Osteocyte (in vitro differentiated cells): ENCODE data around the gene TERT. TPM values are rescaled to one million over a fixed set of nuclear protein-coding genes. Genes with fewer than 3 reads are reported as not detected.

ENCODE experiments used
- DNase-seq: peaks from one replicate; pipeline ENCODE4 v3.0.0; 2021; ENCODE audit warnings: mixed read lengths; ENCODE audit not compliant: unreplicated experiment; ENCODE audit errors: extremely low spot score
- H3K27ac Mint-ChIP-seq: one replicate; pipeline ENCODE4 v1.8.0; 2021; ENCODE audit warnings: mild to moderate bottlenecking, mixed read lengths; ENCODE audit not compliant: unreplicated experiment
- H3K27me3 Mint-ChIP-seq: one replicate; pipeline ENCODE4 v1.8.0; 2021; ENCODE audit warnings: mixed read lengths; ENCODE audit not compliant: unreplicated experiment
- H3K36me3 Mint-ChIP-seq: one replicate; pipeline ENCODE4 v1.8.0; 2021; ENCODE audit warnings: mixed read lengths; ENCODE audit not compliant: unreplicated experiment
- H3K4me1 Mint-ChIP-seq: one replicate; pipeline ENCODE4 v1.8.0; 2021; ENCODE audit warnings: mixed read lengths; ENCODE audit not compliant: unreplicated experiment
- H3K4me3 Mint-ChIP-seq: one replicate; pipeline ENCODE4 v1.8.0; 2021; ENCODE audit warnings: mild to moderate bottlenecking, moderate library complexity, mixed read lengths; ENCODE audit not compliant: unreplicated experiment
- H3K9me3 Mint-ChIP-seq: one replicate; pipeline ENCODE4 v1.8.0; 2021; ENCODE audit warnings: mixed read lengths; ENCODE audit not compliant: unreplicated experiment
- total RNA-seq: library from RNA; stranded (reverse); gene quantifications from 2 replicates; pipeline ENCODE4 v1.2.1, GENCODE V29; 2021
- TF ChIP-seq, protein P1 (sequence below): fragments of 200-600 bp; sonication (generic); IDR thresholded peaks from 2 replicates; pipeline ENCODE4 v1.5.0; 2021; ENCODE audit warnings: antibody characterized with exemption, mild to moderate bottlenecking, moderate library complexity

The TERT gene
- total RNA-seq, 1 donor from 2014 or later = not detected

DNA sequence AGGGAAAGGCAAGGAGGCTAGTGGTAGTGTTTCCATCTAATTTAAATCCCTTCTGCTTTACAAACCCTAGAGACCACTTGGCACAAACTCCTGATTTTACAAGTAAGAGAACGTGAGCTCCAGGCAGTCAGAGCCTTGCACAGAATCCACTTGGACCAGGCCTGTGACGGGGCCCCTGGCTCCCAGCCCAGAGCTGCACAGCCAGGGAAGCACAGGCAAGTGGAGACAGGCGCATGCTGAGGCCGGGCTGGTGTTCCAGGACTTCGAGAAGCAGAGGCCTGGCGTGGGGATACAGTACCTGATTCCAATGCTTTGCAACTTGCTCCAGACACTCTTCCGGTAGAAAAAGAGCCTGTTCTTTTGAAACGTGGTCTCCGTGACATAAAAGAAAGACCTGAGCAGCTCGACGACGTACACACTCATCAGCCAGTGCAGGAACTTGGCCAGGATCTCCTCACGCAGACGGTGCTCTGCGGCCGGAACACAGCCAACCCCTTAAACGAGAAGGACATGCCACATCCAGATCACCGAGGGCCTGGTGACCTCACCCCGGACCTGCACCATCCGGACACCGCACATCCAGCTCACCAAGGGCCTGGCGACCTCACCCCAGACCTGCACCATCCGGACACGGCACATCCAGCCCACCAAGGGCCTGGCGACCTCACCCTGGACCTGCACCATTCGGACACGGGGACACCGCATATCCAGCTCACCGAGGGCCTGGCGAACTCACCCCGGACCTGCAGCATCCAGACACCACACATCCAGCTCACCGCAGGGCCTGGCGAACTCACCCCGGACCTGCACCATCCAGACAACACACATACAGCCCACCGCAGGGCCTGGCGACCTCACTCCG lies 12.5 kb downstream of the TERT start:
- Mint-ChIP-seq H3K4me1 (no peaks in the 10 kb centered on the region), H3K36me3 (no peaks in the 10 kb centered on the region), H3K4me3 (no peak overlapping the region), H3K27me3 (no peaks in the 10 kb centered on the region), H3K27ac (no peak overlapping the region), H3K9me3 (peaks cover 4% of the 10 kb centered on the region)
- no peak for DNase-seq
- TF ChIP-seq, protein P1, sequence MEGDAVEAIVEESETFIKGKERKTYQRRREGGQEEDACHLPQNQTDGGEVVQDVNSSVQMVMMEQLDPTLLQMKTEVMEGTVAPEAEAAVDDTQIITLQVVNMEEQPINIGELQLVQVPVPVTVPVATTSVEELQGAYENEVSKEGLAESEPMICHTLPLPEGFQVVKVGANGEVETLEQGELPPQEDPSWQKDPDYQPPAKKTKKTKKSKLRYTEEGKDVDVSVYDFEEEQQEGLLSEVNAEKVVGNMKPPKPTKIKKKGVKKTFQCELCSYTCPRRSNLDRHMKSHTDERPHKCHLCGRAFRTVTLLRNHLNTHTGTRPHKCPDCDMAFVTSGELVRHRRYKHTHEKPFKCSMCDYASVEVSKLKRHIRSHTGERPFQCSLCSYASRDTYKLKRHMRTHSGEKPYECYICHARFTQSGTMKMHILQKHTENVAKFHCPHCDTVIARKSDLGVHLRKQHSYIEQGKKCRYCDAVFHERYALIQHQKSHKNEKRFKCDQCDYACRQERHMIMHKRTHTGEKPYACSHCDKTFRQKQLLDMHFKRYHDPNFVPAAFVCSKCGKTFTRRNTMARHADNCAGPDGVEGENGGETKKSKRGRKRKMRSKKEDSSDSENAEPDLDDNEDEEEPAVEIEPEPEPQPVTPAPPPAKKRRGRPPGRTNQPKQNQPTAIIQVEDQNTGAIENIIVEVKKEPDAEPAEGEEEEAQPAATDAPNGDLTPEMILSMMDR = no peak

DNA sequence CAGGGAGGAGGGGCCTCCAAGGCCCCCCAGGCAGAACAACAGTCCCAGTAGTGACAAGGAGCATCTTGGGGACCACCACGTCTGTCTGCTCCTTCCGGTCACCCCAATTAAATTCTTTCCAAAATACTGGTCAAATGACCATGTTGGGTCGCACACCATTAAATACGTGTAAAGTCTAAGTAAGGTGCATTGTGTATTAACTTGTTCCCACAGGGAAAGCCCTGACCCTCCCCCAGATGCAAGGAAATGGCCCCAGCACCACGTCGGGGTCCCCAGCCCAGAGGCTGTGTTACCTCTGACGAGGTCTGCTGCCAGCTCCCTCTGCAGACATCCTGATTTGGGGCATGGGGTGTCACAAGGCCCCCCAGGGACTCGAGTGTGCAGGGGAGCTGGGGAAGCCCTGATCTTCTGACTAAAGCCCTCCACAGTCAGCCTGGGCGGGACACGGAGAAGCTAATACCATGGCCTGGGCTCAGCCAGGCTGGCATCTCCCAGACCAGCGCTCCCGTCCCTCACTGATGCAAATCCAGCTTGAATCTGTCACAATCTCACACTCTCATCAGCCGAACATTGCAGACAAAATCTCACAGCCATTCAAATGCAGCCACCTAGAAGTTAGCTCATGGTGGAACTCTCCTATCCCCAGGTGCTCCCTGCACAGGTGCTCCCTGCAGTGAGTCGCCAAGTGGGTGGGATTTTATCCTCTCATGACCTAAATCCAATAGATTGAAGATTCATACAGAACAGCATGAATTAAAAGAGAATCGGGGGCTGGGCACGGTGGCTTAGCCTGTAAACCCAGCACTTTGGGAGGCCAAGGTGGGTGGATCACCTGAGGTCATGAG lies 13.6 kb downstream of the TERT start:
- Mint-ChIP-seq H3K9me3 (peaks cover 4% of the 10 kb centered on the region), H3K36me3 (no peaks in the 10 kb centered on the region), H3K4me1 (no peaks in the 10 kb centered on the region), H3K27ac (no peak overlapping the region), H3K27me3 (no peaks in the 10 kb centered on the region), H3K4me3 (no peak overlapping the region)
- no peak for DNase-seq
- TF ChIP-seq, protein P1 = no peak

DNA sequence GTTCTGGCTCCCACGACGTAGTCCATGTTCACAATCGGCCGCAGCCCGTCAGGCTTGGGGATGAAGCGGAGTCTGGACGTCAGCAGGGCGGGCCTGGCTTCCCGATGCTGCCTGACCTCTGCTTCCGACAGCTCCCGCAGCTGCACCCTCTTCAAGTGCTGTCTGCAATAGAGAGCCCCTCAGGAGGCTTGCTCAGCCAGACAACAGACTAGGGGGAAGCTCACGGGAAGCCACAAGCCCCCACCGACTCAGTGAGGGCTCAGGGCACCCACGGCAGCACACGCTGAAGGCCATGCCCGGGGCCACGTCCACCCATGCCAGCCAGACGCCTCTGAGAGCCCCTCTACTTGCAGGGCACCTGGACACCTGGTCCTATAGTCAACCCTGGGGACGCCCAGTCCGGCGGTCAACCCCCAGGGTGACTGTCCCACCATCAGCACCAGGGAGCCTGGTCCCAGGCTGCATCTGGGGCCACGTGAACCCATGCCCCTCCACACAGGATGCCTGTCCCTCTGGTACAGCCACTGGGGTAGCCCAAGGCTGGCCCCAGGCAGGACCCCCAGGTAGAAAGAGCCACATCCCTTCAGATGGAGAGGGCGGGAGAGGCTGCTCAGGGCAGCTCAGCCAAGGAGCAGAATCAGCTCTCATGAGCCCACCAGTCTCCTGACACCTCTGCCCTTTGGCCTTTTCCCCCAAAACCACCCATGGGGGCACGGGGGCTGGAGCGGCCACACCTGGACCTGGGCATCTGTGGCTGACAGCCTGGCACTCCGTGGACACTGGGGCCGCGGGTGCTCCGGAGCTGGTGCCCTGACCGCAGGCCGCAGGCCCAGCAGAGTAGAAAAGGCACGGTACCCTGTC lies 14.5 kb downstream of the TERT start:
- H3K4me3 Mint-ChIP-seq = no peak overlapping the region
- H3K27ac Mint-ChIP-seq = no peak overlapping the region
- no peaks in the 10 kb centered on the region for H3K36me3 Mint-ChIP-seq
- H3K27me3 Mint-ChIP-seq = no peaks in the 10 kb centered on the region
- no peak for DNase-seq
- TF ChIP-seq, protein P1 = no peak
- H3K9me3 Mint-ChIP-seq = peaks cover 4% of the 10 kb centered on the region
- no peaks in the 10 kb centered on the region for H3K4me1 Mint-ChIP-seq

DNA sequence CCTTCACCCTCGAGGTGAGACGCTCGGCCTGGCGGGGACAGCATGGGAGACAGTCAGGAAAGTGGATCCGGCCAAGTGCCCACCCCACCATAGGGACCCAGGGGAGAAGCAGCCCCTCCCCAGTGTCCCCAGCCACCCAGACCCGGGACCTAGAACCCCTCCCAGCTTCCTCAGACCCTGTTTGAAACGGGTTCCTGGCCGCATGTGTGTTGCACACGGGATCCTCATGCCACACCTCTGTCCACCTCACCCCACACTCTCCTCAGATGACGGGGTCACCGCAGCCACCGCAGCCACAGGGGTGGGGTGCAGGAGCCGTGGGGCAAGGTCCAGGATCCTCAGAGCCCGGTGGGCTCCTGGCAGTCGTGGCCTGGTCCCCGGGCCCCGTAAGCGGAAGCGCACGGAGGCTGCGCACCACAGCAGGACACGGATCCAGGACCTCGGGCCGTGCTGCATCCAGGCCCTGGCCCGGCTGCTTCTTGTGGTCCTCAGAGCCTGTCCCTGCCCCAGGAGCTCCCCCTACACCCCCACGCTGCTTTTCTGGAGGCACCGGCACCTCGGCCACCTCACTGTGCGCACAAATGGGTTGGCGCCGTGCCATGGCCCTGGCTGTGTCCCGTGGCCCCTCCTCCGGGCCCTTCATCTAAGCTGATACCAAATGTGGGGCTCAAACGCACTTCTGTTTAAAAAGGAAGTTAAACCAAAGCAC lies 15.3 kb downstream of the TERT start:
- TF ChIP-seq, protein P1 = no peak
- Mint-ChIP-seq H3K9me3 (peaks cover 4% of the 10 kb centered on the region), H3K27ac (no peak overlapping the region), H3K36me3 (no peaks in the 10 kb centered on the region), H3K27me3 (no peaks in the 10 kb centered on the region), H3K4me3 (no peak overlapping the region), H3K4me1 (no peaks in the 10 kb centered on the region)
- no peak for DNase-seq
